LNCAP (cell line): Measurements from ENCODE around the gene SIGMAR1.

Experiments used
- TF ChIP-seq, protein P1 (sequence below): fragments of 450-650 bp; IDR thresholded peaks from 2 replicates; pipeline ENCODE4 v1.5.1; 2017; ENCODE audit warnings: mild to moderate bottlenecking

The SIGMAR1 gene

DNA sequence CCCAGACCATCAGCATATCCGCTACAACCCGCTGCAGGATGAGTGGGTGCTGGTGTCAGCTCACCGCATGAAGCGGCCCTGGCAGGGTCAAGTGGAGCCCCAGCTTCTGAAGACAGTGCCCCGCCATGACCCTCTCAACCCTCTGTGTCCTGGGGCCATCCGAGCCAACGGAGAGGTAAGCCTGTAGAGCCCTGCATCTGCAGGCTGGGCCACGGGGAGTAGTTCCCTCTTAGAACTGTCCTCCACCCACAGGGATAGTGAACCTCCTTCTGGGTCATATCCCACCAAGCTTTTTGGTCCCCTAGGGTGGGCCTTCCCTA lies 9.5 kb upstream of the SIGMAR1 start:
- TF ChIP-seq, protein P1, sequence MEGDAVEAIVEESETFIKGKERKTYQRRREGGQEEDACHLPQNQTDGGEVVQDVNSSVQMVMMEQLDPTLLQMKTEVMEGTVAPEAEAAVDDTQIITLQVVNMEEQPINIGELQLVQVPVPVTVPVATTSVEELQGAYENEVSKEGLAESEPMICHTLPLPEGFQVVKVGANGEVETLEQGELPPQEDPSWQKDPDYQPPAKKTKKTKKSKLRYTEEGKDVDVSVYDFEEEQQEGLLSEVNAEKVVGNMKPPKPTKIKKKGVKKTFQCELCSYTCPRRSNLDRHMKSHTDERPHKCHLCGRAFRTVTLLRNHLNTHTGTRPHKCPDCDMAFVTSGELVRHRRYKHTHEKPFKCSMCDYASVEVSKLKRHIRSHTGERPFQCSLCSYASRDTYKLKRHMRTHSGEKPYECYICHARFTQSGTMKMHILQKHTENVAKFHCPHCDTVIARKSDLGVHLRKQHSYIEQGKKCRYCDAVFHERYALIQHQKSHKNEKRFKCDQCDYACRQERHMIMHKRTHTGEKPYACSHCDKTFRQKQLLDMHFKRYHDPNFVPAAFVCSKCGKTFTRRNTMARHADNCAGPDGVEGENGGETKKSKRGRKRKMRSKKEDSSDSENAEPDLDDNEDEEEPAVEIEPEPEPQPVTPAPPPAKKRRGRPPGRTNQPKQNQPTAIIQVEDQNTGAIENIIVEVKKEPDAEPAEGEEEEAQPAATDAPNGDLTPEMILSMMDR, result no peak; the same call in 1 of the 2 replicates

- TF ChIP-seq, protein P1, result peak; percentile 57
Measured at GRCh38 chr9:34646211-34647083, 8.9 kb upstream of the SIGMAR1 start, which contains the start of gene GALT. TSS of gene GALT (plus strand) at chr9:34646675. CDS start at chr9:34646705, 30 bp downstream.

DNA sequence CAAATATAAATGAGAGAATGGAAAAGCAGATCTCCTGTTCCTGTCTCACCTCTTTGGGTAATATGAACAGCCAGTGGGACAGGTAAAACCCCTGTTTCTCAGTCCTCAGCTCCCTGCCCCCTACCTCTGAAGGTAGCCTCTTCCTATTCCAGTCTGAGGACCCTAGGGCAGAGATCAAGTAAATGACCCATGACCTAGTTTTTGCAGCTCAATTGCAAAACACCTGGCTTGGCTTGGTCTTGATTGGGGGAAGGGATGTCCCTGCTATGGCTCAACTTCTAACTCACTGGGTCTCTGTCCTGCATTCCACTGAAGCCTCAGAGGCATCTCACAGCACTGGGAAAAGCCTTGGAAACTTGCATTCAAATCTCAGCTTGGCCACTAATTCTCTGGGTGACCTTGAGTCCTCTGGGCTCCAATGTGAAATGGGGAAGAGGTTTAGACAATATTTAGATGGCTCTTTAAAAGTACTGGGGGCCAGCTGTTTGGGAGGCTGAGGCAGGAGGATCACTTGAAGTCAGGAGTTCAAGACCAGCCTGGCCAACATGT lies 7.3 kb upstream of the SIGMAR1 start:
- TF ChIP-seq, protein P1, result no peak

GRCh38 chr9:34642679-34643078 lies 5.1 kb upstream of the SIGMAR1 start:
- TF ChIP-seq, protein P1, result no peak

- TF ChIP-seq, protein P1, result no peak
Measured at GRCh38 chr9:34638138-34638445, 505 bp upstream of the SIGMAR1 start.

DNA sequence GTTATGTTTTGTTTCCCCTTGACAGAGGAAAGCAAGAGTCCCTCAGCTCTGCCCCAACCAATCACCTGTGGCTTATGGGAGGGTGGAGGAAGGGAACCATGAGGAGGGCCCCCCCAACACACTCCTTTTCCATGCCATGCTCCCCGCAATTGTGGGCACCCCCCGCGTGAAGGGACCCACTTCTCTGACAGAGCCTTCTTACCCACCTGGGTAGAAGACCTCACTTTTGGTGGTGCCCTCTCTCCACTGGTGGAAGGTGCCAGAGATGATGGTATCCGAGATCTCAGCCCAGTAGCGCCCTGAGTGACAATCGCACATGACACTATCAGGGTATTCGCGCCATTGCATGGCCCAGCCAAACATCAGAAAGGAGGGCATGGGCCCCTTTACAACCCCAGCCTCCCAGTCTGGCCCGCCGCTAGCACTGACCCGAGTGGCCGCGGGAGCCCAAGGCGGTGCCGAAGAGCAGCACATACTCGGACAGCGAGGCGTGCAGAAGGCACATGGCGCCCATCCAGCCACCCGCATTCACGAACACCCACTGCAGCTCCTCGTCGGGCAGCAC lies 714 bp downstream of the SIGMAR1 start:
- TF ChIP-seq, protein P1, result no peak

- TF ChIP-seq, protein P1, result no peak
Measured at GRCh38 chr9:34635556-34635955, 2.0 kb downstream of the SIGMAR1 start.
